HL-60 (cell line): ENCODE data around the gene SLC25A1.

Experiments
- CTCF ChIP-seq: IDR thresholded peaks from one replicate; pipeline ENCODE4 v1.5.1; 2011; ENCODE audit warnings: low read length, control low read depth, inconsistent platforms; ENCODE audit not compliant: insufficient read depth
- POLR2AphosphoS5 ChIP-seq: IDR thresholded peaks from 2 replicates; pipeline ENCODE4 v1.6.1; 2012; ENCODE audit warnings: low read depth

GRCh38 chr22:19134874-19135273 is 43.7 kb downstream of the SLC25A1 start:
- TF ChIP-seq CTCF (no peak), POLR2AphosphoS5 (no peak)
